GM23248 (cell line): Measurements from ENCODE around the gene RFTN1. TPM values are rescaled to one million over a fixed set of nuclear protein-coding genes. Genes with fewer than 3 reads are reported as not detected.

ENCODE experiments used
- DNase-seq: peaks from one replicate; pipeline ENCODE4 v3.0.0-alpha.2; 2015
- H2AFZ ChIP-seq: fragments of 200-600 bp; sonication (generic); 2 replicates; pipeline ENCODE4 v1.6.1; 2016; ENCODE audit warnings: antibody characterized with exemption
- H3F3A ChIP-seq: fragments of 200-600 bp; sonication (generic); 2 replicates; pipeline ENCODE4 v1.6.1; 2016; ENCODE audit warnings: mild to moderate bottlenecking, antibody characterized with exemption, mixed run types; ENCODE audit not compliant: insufficient read depth
- H3K27ac ChIP-seq: fragments of 200-600 bp; sonication (generic); 2 replicates; pipeline ENCODE4 v1.5.1; 2016; ENCODE audit warnings: mild to moderate bottlenecking
- H3K27me3 ChIP-seq: fragments of 200-600 bp; sonication (generic); replicated peaks from 2 replicates; pipeline ENCODE4 v1.6.1; 2016; ENCODE audit warnings: mild to moderate bottlenecking; ENCODE audit not compliant: insufficient read depth
- H3K36me3 ChIP-seq: fragments of 200-600 bp; sonication (generic); 2 replicates; pipeline ENCODE4 v1.6.1; 2016; ENCODE audit warnings: low read depth, mild to moderate bottlenecking
- H3K4me1 ChIP-seq: fragments of 200-600 bp; sonication (generic); 2 replicates; pipeline ENCODE4 v1.6.1; 2016; ENCODE audit warnings: mild to moderate bottlenecking; ENCODE audit not compliant: insufficient read depth
- H3K4me2 ChIP-seq: fragments of 200-600 bp; sonication (generic); one replicate; pipeline ENCODE4 v1.6.1; 2016; ENCODE audit warnings: mild to moderate bottlenecking; ENCODE audit not compliant: unreplicated experiment
- H3K4me3 ChIP-seq: fragments of 200-600 bp; sonication (generic); 2 replicates; pipeline ENCODE4 v1.5.1; 2016; ENCODE audit warnings: mild to moderate bottlenecking
- H3K79me2 ChIP-seq: fragments of 200-600 bp; sonication (generic); 2 replicates; pipeline ENCODE4 v1.6.1; 2016; ENCODE audit warnings: mild to moderate bottlenecking; ENCODE audit not compliant: insufficient read depth
- H3K9ac ChIP-seq: fragments of 200-600 bp; sonication (generic); 2 replicates; pipeline ENCODE4 v1.6.1; 2016; ENCODE audit warnings: mild to moderate bottlenecking
- H3K9me2 ChIP-seq: fragments of 200-600 bp; sonication (generic); 2 replicates; pipeline ENCODE4 v1.6.1; 2016; ENCODE audit warnings: mixed run types, mild to moderate bottlenecking, moderate library complexity; ENCODE audit not compliant: insufficient read depth
- H3K9me3 ChIP-seq: fragments of 200-600 bp; sonication (generic); one replicate; pipeline ENCODE4 v1.6.1; 2017; ENCODE audit warnings: low read depth
- H4K20me1 ChIP-seq: fragments of 200-600 bp; sonication (generic); 2 replicates; pipeline ENCODE4 v1.6.0; 2016; ENCODE audit not compliant: insufficient read depth
- EZH2 ChIP-seq: fragments of 200-600 bp; sonication (generic); IDR thresholded peaks from 2 replicates; pipeline ENCODE4 v1.6.1; 2018; ENCODE audit warnings: antibody characterized with exemption, mild to moderate bottlenecking; ENCODE audit not compliant: insufficient read depth, poor library complexity, severe bottlenecking
- EZH2phosphoT487 ChIP-seq: fragments of 200-600 bp; sonication (generic); IDR thresholded peaks from 2 replicates; pipeline ENCODE4 v1.6.1; 2018; ENCODE audit warnings: antibody characterized with exemption, moderate library complexity, mild to moderate bottlenecking, low read depth; ENCODE audit not compliant: insufficient read depth
- WGBS, 2 experiments: methylation state at CpG; one replicate each; pipeline ENCODE4 v1.1.6; 2015 to 2017; ENCODE audit warnings: low lambda C conversion rate in 2 of 2, low coverage in 1 of 2; ENCODE audit errors: missing lambda C conversion rate in 2 of 2; 5-methylcytosine and 5-hydroxymethylcytosine counted together
- in situ Hi-C: fragments of 300-500 bp; cut with MboI; formaldehyde crosslinking; loops from 2 replicates; pipeline ENCODE4 v1.15.0; 2020
- polyA plus RNA-seq: library from polyadenylated mRNA; unstranded; fragments of >200 nt; fragmentation: Nextera tagmentation; extraction: Ambion mirVana; gene quantifications from 2 replicates; pipeline ENCODE4 v1.2.1, GENCODE V29; 2016
- total RNA-seq: library from RNA; depleted of rRNA; stranded (reverse); fragments of >200 nt; shearing (Covaris generic); gene quantifications from 2 replicates; pipeline ENCODE4 v1.2.3, GENCODE V29; 2014

RFTN1 gene
- total and polyA plus RNA-seq, 2 experiments from 2014 or later, result 43.1 to 77.7 TPM

DNA sequence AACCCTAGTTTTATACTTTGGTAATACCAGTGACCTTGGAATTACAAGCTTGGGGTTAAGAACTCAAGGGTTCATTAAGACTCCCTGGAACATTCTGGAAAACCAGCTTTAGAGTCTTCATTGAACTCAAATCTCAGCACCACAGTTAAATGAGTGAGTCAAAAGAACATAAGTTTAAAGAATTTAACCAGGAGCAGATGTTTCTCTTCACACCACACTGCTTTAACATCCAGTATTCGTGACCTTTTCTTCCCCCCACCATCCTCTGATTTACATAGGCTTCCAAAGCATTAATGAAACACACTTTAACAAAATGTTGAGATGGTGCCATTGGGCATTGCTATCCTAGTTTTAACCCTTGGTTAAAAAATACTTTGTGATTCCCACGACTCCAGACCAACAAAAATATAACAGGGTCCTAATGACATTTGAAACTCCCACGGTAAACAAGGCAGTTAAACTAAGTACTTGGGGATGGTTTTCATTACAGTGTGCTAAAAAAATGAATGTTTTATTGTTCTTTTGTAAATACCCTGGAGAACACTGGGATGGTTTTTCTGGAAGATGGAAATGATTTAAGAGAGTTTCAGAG is 124.6 kb downstream of the RFTN1 start:
- TF ChIP-seq EZH2phosphoT487, result no peak
- peak; percentile 60 for DNase-seq
- Histone ChIP-seq H3K9me2 (no peaks in the 10 kb centered on the region), H4K20me1 (no peaks in the 10 kb centered on the region), H3F3A (peaks cover 15% of the 10 kb centered on the region), H3K79me2 (peaks cover 71% of the 10 kb centered on the region), H3K27me3 (no peaks in the 10 kb centered on the region), H3K27ac (peak overlapping the region; percentile 12; the same call in 1 of the 2 replicates), H3K4me1 (peaks cover 13% of the 10 kb centered on the region), H2AFZ (no peak overlapping the region), H3K9ac (no peak overlapping the region), H3K4me3 (no peak overlapping the region), H3K4me2 (no peak overlapping the region), H3K9me3 (no peaks in the 10 kb centered on the region), H3K36me3 (no peaks in the 10 kb centered on the region; the same call in 1 of the 2 replicates)
- in situ Hi-C loops, result no loop called here
- 9 to 12% methylated on average over 3 of the region's 3 CpGs for WGBS, 2 experiments

DNA sequence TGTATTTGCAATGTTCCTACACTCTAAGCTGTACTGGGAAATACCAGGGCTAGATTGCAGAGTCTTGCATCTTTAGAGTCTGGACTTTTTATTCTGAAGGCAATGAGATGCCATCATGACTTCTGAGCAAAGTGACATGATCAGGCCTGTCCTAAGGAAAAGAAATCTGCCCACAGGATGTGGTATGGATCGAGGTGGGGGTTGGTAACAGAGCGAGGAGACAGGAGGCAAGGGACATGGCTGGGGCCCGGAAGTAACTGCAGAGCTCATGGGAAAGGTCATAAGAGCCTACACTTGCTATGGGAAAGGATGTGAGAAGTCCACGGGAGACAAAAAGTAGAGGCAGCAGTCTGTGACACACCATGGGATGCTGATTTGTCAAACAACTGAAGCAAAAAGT is 126.9 kb downstream of the RFTN1 start:
- DNase-seq, result no peak
- H3K36me3 ChIP-seq, result no peaks in the 10 kb centered on the region; the same call in 1 of the 2 replicates
- TF ChIP-seq EZH2 (no peak), EZH2phosphoT487 (no peak)
- no peaks in the 10 kb centered on the region for H3K9me3 ChIP-seq
- H2AFZ ChIP-seq, result no peak overlapping the region
- in situ Hi-C loops, result no loop called here
- H3K27me3 ChIP-seq, result no peaks in the 10 kb centered on the region
- H3K4me3 ChIP-seq, result no peak overlapping the region
- peaks cover 62% of the 10 kb centered on the region for H3K79me2 ChIP-seq
- H3K4me2 ChIP-seq, result no peak overlapping the region
- no peaks in the 10 kb centered on the region for H3K9me2 ChIP-seq
- H3K9ac ChIP-seq, result no peak overlapping the region
- 93 to 97% methylated on average over 4 of the region's 4 CpGs for WGBS, 2 experiments
- H4K20me1 ChIP-seq, result no peaks in the 10 kb centered on the region
- peaks cover 15% of the 10 kb centered on the region for H3F3A ChIP-seq
- H3K4me1 ChIP-seq, result peaks cover 13% of the 10 kb centered on the region
- no peak overlapping the region for H3K27ac ChIP-seq

DNA sequence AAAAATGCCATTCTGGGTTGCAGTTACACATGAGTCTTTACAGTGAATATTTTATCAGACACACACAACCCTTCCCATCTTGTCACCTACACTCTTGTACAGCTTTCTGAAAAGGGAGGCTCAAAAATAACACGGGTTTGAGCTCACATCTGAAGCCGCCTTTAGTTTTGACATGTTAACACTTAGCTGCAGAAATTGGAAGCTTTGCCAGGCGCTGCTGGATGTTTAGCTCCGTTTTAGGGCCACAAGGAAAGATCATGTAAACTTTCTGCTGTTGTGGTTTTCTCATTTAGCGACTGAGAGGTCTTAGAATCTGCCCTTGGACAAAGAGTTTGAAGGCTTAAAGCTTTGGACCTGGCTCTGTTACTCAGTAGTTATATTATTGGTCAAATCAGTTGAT is 128.3 kb downstream of the RFTN1 start:
- TF ChIP-seq EZH2 (no peak), EZH2phosphoT487 (no peak)
- H3K4me3 ChIP-seq, result no peak overlapping the region
- no peak overlapping the region for H3K4me2 ChIP-seq
- no peak overlapping the region for H2AFZ ChIP-seq
- H3K27me3 ChIP-seq, result no peaks in the 10 kb centered on the region
- in situ Hi-C loops, result no loop called here
- WGBS, 2 experiments, result 88 to 89% methylated on average over 5 of the region's 5 CpGs
- peaks cover 60% of the 10 kb centered on the region for H3K79me2 ChIP-seq
- DNase-seq, result no peak
- no peaks in the 10 kb centered on the region for H4K20me1 ChIP-seq
- H3K27ac ChIP-seq, result no peak overlapping the region
- peaks cover 15% of the 10 kb centered on the region for H3F3A ChIP-seq
- H3K9me3 ChIP-seq, result no peaks in the 10 kb centered on the region
- H3K4me1 ChIP-seq, result peaks cover 13% of the 10 kb centered on the region
- H3K9ac ChIP-seq, result no peak overlapping the region
- H3K36me3 ChIP-seq, result no peaks in the 10 kb centered on the region; the same call in 1 of the 2 replicates
- no peaks in the 10 kb centered on the region for H3K9me2 ChIP-seq

DNA sequence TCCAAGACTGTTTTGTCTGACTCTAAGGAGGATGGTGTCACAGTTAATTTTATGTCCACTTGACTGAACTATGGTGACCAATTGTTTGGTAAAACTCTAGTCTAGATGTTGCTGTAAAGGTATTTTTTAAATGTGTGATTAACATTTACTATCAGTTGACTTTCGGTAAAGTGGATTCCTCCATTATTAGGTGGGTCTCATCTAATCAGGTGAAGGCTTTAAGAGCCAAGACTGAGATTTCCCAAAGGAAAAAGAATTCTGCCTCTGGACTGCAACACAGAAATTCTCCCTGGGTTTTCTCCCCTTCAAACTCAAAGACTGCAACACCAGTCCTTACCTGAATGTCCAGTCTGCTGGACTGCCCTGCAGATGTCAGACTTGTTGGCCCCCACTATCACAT is 129.6 kb downstream of the RFTN1 start:
- in situ Hi-C loops, result no loop called here
- Histone ChIP-seq H3K9me2 (no peaks in the 10 kb centered on the region), H3K4me2 (no peak overlapping the region), H3K4me1 (peaks cover 13% of the 10 kb centered on the region), H4K20me1 (no peaks in the 10 kb centered on the region), H3K36me3 (no peaks in the 10 kb centered on the region; the same call in 1 of the 2 replicates), H2AFZ (no peak overlapping the region), H3K79me2 (peaks cover 49% of the 10 kb centered on the region), H3K27ac (no peak overlapping the region), H3K4me3 (no peak overlapping the region), H3K9me3 (no peaks in the 10 kb centered on the region), H3K27me3 (no peaks in the 10 kb centered on the region), H3F3A (peaks cover 10% of the 10 kb centered on the region), H3K9ac (no peak overlapping the region)
- DNase-seq, result no peak
- TF ChIP-seq EZH2phosphoT487, result no peak
- 97 to 100% methylated on average over 1 of the region's 1 CpG for WGBS, 2 experiments

DNA sequence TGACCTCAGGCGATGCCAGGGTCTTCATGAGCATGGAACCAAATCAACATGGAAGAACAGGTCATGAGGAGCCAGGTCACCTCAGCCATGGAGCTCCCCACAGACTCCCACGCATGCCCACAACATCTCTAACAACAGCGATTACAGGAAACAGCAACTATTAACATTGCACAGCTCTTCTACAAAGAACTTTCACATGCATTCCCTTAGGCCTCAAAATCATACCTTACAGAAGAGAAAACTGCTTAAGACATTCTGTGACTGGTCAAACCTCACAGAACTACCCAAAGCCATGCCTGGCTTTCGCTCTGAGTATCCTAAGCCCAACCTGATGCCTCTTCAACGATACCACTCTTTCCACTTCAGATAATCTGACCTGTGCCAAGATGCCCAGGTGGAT is 130.7 kb downstream of the RFTN1 start:
- peaks cover 13% of the 10 kb centered on the region; the same call in 1 of the 2 replicates for H3K4me1 ChIP-seq
- in situ Hi-C loops, result no loop called here
- H3K27me3 ChIP-seq, result no peaks in the 10 kb centered on the region
- H3K4me2 ChIP-seq, result no peak overlapping the region
- DNase-seq, result no peak
- no peaks in the 10 kb centered on the region for H3K9me3 ChIP-seq
- 98 to 99% methylated on average over 5 of the region's 5 CpGs for WGBS, 2 experiments
- H3K9ac ChIP-seq, result no peak overlapping the region
- peaks cover 10% of the 10 kb centered on the region for H3F3A ChIP-seq
- H2AFZ ChIP-seq, result no peak overlapping the region
- H3K9me2 ChIP-seq, result no peaks in the 10 kb centered on the region
- peaks cover 43% of the 10 kb centered on the region for H3K79me2 ChIP-seq
- TF ChIP-seq EZH2 (no peak), EZH2phosphoT487 (no peak)
- H3K4me3 ChIP-seq, result no peak overlapping the region
- H4K20me1 ChIP-seq, result no peaks in the 10 kb centered on the region
- no peak overlapping the region for H3K27ac ChIP-seq
- H3K36me3 ChIP-seq, result no peaks in the 10 kb centered on the region; the same call in 1 of the 2 replicates
